DMS79 (cell line): ENCODE results near the gene MIEF1.
A peak's percentile ranks its signal among the peaks of the same experiment; 100 is the strongest.

Source experiments
- DNase-seq: peaks from one replicate; lab custom pipeline; 2025; lab: John Stamatoyannopoulos, UW

Gene MIEF1

DNA sequence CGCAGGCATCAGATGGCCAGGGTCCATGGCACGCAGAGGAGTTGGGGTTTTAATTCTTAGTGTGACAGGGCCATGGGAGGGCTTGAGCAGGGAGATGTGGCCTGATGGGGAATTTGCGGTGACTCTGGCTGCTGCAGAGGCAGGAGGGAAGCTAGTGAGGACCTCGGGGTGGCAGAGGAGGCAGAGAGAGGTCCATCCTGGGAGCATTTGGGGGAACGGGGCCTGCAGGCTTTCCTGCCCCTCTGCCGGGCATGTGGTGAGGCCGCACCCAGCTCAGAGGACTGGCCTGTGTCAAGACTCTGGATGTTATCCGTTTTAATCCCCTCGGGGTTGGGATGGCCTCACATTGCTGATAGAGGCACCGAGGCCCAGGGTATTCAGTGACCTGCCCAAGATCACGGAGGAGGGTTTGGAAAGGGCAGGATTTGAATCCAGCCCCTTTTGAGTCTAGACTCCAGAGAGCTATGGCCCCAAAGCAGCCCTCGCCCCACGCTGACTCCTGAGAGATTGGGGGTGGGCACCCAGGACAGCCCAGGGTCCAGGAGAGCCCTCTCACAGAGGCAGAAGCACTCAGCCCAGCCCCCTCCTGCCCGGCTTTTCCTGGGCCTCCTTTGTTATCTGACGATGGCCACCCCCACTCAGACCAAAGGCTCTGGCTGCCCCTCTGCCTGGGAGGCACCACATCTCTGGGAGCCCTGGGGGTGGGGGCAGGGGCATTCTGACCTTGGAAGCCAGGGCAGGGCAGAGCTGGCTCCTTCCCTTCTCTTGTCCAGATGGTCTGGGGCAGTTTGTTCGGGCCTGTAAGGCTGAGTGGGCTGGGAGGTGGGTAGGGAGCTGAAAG is 31.4 kb upstream of the MIEF1 start:
- DNase-seq: no peak

DNA sequence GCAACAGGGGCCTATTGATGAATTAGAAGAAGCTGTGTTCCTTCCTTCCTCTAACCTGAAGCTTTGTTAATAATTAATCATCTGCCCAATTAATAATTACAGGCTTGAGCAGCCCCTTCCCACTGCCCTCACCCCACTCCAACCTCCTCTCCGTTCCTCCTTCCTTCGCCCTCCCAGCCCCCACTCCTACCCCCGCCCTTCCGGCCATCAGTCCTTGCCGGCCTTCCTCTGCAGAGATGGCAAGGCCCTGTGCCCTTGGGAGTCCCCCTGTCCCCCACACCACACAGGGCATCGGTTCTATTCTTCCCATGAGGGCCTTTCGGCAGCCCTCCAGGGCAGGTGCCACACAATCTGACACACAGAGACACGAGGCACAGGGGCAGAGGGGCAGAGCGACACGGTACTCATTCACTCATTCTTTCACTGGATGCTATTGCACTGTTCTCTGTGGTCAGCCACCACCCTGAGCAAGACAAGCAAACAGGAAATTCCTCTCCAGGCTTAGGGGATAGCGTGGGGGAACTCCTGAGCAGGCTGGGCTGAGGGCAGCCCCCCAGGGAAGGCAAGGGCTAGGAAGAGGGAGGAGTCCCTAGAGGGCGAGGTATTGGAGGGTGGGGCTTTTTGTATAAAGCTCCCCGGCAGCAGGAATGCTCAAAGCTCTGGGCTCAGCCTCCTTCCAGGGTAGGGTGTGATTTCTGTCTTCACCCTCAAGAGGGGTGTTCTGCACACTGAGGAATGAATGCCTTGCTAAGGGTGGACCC is 30.5 kb upstream of the MIEF1 start:
- DNase-seq: no peak

DNA sequence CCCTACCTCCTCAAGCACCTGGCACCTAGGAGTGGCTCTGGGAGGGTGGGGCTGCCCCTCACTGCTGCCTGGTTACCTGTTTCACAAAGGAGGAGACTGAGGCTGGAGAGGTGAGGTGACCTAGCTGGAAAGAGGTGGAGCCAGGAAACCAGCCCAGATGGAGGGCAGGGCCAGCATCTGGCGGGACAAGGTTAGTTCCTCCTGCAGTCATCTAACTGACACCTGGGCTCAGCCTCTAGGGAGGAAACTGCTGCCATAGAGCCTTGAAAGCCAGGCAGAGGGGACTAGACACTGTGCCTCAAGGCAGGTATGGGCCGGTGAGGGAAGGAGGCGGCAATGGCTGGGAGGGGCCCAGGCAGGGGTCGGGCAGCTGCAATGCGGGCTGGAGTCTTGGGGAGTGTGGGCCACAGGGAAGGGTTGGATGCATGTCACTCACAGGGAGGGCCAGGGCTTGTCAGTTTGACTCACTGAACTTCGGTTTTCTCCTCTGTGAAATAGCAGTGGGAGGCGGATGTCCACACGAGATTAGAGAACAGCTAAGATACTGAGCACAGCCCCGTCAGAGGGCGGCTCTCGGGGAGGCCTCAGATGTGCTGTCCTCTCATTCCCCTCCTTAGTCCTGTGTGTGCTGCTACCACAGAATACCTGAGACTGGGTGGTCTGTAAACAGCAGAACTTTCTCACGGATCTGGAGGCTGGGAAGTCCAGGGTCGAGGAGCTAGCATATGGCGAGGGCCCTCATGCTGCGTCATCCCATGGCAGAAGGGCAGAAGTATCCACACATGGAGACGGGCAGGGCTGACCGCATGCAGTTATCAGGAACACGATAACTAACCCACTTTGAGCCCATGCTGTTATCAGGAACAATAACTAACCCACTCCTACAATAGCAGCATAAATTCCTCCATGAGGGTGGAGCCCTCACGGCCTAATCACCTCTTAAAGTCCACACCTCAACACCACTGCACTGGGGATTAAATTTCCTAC is 29.2 kb upstream of the MIEF1 start:
- DNase-seq: peak; percentile 56

DNA sequence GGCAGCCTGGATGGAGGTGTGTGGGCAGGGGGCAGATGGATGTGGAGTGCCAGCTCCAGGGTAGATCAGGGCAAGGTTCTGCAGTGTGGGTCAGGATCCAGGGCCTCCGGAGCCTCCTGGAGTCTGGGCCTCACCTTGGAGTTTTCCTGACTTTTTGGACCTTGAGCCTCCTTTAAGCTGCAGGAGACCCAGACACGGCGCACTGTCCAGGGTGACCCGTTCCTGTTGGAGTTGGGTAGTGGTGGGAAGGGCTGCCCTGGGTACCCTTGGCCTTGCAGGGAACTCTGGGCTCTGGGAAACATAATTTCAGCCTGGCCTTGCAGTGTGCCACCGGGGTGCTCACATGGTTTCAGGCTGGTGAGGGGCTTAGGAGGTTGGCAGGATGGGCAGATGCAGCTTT is 28.2 kb upstream of the MIEF1 start:
- no peak for DNase-seq

DNA sequence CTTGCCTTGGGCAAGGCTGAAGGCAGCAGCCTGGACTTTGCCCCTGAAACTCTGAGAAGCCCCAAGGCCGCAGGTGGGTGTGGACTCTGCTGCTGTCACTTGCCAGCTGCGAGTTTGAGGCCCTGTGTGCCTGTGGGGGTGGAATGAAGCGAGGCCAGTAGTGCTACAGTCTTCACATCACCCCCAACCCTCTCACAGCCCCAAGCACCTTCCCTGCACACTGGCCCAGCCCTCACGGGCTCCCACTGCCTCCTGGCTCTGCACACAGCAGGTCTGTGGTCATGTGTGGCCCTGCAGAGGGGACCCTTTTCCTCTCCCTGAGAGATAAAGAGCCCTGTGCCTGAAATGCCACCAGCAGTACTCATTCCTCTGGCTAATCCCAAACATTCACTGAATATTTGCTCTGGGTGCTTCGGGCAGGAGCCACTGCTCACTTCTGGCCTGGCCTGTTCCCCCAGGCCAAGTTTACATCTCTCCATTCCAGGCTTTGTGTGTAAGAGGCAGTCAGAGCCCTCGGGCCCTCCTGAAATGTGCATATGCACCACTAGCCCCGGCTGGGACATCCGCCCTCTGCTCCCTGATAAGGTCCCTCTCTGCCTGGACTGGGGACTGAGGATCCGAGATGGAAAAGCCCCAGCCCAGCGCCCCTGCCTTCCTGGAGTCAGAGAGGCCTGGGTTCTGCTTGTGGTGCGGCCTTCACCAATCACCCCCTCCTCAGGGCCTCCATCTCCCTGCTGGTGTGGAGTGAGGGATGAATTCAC is 27.6 kb upstream of the MIEF1 start:
- DNase-seq: no peak

DNA sequence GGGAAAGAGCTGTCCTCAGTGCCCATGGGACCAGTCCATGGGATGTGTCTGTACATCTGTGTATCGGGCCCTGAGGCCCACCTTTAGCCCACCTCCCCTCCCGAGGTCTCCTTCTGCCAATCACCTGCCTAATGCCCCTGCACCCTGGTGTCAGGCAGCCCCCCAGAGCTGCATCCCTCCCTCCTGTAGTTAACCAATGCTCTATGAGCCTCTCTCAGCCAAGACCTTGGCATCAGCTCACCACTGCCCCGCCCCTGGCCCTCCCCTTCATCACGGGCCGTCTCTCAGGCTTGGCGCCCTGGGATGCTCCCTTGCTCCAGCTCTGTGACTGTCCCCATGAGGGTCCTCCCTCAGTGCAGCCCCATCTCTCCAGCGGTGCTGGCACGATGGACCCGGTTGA is 26.8 kb upstream of the MIEF1 start:
- DNase-seq: no peak

DNA sequence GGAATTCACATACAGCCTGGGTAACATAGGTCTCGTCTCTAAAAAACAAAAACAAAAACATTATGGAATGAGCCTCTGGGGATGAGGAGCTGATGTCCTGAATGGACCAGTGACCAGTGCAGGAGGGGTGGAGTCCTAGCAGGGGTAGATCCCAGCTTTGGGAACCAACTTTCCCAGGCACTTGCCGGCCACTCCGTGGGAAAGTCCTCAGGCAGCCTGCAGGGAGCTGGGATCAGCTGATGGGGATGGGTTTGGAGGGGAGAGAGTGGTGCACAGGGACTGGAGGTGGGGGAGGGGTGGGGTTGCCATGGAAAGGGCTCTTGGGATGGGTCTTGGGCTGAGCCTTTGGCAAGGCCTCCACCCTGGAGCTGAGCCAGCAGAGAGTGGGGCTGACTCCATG is 26.2 kb upstream of the MIEF1 start:
- no peak for DNase-seq

DNA sequence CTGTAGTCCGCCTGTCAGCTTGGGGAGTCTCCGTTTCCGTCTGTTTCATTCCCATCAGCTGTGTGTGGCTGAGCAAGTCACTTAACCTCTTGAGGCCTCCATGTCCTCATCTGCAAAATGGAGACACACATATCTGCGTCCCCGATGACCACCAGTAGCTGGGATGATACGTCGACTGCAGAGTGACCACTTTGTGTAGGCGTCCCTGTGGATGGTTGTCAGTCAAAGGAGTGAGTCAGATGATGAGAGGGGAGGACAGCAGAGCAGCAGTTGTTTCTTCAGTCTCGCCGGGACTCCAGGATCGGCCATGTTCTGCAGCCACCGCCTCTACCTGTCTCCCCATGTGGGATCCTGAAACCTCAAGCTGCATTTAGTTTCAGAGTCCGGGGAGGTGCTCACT is 25.4 kb upstream of the MIEF1 start:
- DNase-seq: no peak

DNA sequence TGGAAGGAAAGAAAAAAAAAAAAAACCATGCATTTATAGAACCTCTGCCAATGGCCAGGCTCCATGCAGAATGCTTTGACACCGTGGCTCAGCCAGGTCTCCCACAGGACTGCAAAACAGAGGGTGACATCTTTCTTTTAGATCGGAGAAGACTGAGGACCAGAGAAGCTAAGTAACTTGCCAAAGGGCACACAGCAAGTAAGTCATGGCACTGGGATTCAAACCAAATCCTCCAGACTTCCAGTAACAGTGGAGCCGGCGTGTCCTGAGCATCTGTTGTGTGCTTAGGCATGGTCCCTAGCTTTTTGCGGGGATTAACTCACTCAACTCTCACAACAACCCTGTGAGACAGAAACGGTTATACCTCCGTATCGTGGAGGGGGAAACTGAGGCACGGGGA is 24.5 kb upstream of the MIEF1 start:
- DNase-seq: no peak

DNA sequence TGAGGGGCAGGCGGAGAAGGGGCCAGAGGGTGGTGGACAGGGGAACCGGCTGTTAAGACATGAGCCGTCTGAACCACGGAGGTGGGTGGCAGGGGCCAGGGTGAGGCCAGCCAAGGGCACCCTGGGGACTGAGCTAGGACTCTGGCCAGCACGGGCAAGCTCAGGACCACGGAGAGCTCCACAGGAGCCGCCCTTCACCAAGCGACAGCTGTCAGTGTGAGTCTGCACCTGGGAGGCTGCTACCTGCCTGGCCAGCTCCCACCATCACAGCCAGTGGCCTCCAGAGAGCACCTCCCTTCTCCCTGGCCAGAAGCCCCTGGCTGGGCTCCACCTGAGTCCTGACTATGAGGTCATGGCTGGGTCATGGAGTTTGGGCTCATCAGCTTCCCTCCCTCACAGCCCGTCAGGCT is 23.6 kb upstream of the MIEF1 start:
- no peak for DNase-seq

DNA sequence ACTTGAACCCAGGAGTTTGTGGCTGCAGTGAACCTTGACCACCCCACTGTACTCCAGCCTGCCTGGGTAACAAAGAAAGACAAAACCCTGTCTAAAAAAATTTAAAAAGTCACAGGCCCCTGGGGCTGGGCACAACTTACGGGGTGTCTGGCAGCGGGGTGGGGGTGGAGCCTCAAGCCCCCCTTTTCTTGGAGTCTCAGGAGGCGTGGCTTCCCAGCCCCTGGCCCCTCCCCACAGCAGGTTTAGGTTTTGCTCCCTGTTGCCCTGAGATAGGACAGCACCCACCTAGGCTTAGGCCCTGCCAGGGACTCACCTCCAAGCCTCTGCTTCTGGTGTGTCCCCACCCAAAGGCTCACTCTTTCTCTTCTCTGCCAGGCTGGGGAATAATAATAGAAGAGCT is 22.8 kb upstream of the MIEF1 start:
- DNase-seq: no peak

DNA sequence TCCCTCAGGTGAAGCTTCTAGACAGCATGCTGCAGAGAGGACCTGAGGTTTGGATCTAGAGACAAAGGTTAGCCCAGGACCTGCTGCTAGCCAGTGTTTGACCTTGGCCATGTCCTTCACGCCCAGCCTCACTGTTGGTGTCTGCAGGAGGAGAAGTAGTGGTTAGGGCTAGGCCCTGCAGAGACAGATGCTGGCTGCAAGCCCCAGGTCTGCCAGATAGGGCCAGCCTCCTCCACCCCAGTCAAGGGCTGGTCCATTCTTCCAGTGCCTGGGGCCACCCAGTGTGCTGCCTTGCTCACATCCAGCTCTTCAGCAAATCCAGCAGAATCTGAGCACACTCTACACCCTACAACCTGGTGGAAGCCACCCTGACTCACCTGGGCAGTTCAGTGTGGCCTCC is 21.5 kb upstream of the MIEF1 start:
- DNase-seq: no peak

DNA sequence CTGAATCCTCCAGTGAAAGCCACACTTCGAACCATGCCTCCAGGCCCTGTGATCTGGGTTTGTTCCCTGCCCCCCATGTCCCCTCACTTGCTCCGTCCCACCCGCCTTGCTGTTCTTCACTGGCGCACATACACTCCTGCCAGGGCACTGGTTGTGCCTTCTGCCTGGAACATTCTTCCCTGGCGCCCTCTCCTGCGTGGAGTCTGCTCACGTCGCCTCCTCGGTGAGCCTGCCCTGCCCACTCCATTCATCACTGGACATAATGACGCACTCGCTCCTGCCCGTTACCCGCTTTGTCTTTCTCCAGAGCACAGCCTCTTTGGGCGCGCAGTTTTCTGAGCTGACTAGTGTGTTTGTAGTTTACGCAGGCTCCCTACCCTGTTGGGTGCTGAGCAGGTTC is 21.0 kb upstream of the MIEF1 start:
- DNase-seq: no peak

DNA sequence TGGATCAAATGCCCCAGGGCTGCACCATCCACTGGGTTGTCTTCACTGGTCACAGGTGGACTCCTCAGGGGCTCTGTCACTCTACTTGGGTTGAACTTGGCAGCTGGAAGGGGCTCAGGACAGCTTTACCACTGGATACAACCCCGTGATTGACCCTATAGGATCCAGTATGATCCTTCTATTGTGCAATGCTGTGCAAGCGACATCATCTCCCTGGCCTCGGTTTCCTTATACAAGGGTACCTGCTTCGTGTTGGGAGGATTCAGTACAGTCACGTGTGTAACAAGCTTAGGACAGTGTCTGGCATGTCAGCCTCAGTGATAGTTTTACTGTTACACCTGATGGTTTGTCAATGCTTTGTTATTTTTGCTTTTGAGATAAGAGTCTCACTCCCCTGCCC is 20.5 kb upstream of the MIEF1 start:
- DNase-seq: no peak

DNA sequence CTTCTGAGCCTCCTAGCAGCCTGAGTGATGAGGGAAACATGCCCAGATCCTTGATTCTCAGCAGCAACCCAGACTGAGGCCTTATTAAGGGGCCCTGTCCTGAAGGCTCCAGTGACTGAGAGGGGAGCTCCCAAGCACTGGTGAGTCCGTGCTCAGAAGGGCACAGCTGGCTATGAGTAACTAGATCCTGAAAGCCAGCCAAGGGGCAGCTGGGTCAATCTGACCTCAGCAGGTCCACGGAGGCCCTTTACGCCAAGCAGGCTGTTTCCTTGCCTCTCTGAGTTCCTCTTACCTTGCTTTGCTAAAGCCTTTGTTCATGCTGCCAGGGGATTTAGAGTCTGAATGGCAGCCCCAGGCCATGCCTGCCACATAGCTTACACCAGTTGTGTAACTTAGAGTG is 19.3 kb upstream of the MIEF1 start:
- no peak for DNase-seq

DNA sequence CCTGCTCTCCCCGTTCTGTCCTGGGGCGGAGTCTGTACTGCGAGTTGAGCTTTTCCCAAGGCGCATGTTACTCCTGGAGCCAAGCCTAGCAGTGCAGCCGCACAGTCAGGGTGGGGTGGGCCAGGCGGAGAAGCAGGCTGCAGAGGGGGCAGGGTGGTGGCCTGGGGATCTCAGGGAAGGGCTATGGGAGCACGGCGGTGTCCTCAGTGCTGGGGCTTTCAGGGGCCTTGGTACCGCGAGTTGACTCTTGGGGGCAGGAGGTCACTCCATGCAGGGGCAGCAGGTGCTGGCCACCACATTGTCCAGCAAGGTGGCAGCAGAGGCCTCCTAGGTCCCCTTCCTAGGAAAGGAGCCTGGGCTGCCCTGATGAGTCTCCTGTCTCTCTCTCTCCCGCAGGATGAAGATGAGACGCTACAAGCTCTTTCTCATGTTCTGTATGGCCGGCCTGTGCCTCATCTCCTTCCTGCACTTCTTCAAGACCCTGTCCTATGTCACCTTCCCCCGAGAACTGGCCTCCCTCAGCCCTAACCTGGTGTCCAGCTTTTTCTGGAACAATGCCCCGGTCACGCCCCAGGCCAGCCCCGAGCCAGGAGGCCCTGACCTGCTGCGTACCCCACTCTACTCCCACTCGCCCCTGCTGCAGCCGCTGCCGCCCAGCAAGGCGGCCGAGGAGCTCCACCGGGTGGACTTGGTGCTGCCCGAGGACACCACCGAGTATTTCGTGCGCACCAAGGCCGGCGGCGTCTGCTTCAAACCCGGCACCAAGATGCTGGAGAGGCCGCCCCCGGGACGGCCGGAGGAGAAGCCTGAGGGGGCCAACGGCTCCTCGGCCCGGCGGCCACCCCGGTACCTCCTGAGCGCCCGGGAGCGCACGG is 14.9 kb upstream of the MIEF1 start:
- no peak for DNase-seq

DNA sequence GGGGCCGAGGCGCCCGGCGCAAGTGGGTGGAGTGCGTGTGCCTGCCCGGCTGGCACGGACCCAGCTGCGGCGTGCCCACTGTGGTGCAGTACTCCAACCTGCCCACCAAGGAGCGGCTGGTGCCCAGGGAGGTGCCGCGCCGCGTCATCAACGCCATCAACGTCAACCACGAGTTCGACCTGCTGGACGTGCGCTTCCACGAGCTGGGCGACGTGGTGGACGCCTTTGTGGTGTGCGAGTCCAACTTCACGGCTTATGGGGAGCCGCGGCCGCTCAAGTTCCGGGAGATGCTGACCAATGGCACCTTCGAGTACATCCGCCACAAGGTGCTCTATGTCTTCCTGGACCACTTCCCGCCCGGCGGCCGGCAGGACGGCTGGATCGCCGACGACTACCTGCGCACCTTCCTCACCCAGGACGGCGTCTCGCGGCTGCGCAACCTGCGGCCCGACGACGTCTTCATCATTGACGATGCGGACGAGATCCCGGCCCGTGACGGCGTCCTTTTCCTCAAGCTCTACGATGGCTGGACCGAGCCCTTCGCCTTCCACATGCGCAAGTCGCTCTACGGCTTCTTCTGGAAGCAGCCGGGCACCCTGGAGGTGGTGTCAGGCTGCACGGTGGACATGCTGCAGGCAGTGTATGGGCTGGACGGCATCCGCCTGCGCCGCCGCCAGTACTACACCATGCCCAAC is 14.1 kb upstream of the MIEF1 start:
- no peak for DNase-seq

DNA sequence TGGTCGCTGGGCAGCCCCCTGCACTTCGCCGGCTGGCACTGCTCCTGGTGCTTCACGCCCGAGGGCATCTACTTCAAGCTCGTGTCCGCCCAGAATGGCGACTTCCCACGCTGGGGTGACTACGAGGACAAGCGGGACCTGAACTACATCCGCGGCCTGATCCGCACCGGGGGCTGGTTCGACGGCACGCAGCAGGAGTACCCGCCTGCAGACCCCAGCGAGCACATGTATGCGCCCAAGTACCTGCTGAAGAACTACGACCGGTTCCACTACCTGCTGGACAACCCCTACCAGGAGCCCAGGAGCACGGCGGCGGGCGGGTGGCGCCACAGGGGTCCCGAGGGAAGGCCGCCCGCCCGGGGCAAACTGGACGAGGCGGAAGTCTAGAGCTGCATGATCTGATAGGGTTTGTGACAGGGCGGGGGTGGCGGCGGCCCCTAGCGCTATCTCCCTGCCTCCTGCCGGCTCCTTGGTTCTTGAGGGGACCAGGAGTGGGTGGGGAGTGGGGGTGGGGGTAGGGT is 13.5 kb upstream of the MIEF1 start:
- no peak for DNase-seq
